WERI-Rb-1 (cell line): ENCODE results near the gene ADRA2B.

ENCODE experiments used
- DNase-seq: peaks from one replicate; pipeline ENCODE4 v3.0.0-alpha.2; 2020
- H3K27ac ChIP-seq: fragments of 250-450 bp; sonication (Bioruptor Pico); 2 replicates; pipeline ENCODE4 v1.5.1; 2020; ENCODE audit warnings: mild to moderate bottlenecking, moderate library complexity
- H3K27me3 ChIP-seq: fragments of 250-450 bp; sonication (Bioruptor Pico); 2 replicates; pipeline ENCODE4 v1.5.1; 2021; ENCODE audit warnings: mild to moderate bottlenecking, low read depth, moderate library complexity; ENCODE audit not compliant: insufficient read depth, severe bottlenecking
- H3K36me3 ChIP-seq: fragments of 250-450 bp; sonication (Bioruptor Pico); 2 replicates; pipeline ENCODE4 v1.5.1; 2020; ENCODE audit warnings: mild to moderate bottlenecking, moderate library complexity
- H3K4me3 ChIP-seq: 2 replicates; pipeline ENCODE4 v1.5.1; 2011; ENCODE audit warnings: low read depth, mild to moderate bottlenecking, control low read depth, low read length
- H3K9me3 ChIP-seq: fragments of 250-450 bp; sonication (Bioruptor Pico); 2 replicates; pipeline ENCODE4 v1.5.1; 2021; ENCODE audit warnings: mild to moderate bottlenecking, moderate library complexity; ENCODE audit not compliant: severe bottlenecking
- CTCF ChIP-seq: IDR thresholded peaks from 2 replicates; pipeline ENCODE4 v1.5.1; 2011; ENCODE audit warnings: low read depth, mild to moderate bottlenecking, control low read depth, inconsistent platforms, low read length

ADRA2B gene

GRCh38 chr2:96154506-96155380, 38.4 kb upstream of the ADRA2B start:
- peak overlapping the region; percentile 94 for H3K27ac ChIP-seq
- no peak overlapping the region for H3K4me3 ChIP-seq
- DNase-seq = peak; percentile 62
- H3K36me3 ChIP-seq = no peaks in the 10 kb centered on the region
- TF ChIP-seq CTCF = peak; percentile 24; the same call in 1 of the 2 replicates
- H3K27me3 ChIP-seq = no peaks in the 10 kb centered on the region
- no peaks in the 10 kb centered on the region for H3K9me3 ChIP-seq

- H3K36me3 ChIP-seq = no peaks in the 10 kb centered on the region
- H3K9me3 ChIP-seq = no peaks in the 10 kb centered on the region
- no peaks in the 10 kb centered on the region for H3K27me3 ChIP-seq
- no peak overlapping the region for H3K4me3 ChIP-seq
- H3K27ac ChIP-seq = peak overlapping the region; percentile 94
- peak; percentile 63 for DNase-seq
- peak; percentile 55 for TF ChIP-seq CTCF
Measured at GRCh38 chr2:96153991-96154431, 37.6 kb upstream of the ADRA2B start.

GRCh38 chr2:96153291-96153713, 36.9 kb upstream of the ADRA2B start:
- no peak for TF ChIP-seq CTCF
- Histone ChIP-seq H3K9me3 (no peaks in the 10 kb centered on the region), H3K27ac (peak overlapping the region; percentile 94), H3K27me3 (no peaks in the 10 kb centered on the region), H3K36me3 (no peaks in the 10 kb centered on the region), H3K4me3 (no peak overlapping the region)
- DNase-seq = peak; percentile 78

GRCh38 chr2:96152304-96153161, 36.2 kb upstream of the ADRA2B start:
- Histone ChIP-seq H3K36me3 (no peaks in the 10 kb centered on the region), H3K9me3 (no peaks in the 10 kb centered on the region), H3K27ac (peak overlapping the region; percentile 94), H3K4me3 (no peak overlapping the region), H3K27me3 (no peaks in the 10 kb centered on the region)
- TF ChIP-seq CTCF = no peak
- peak; percentile 98 for DNase-seq

- peak; percentile 54 for DNase-seq
- Histone ChIP-seq H3K9me3 (no peaks in the 10 kb centered on the region), H3K27me3 (no peaks in the 10 kb centered on the region), H3K36me3 (no peaks in the 10 kb centered on the region), H3K27ac (peak overlapping the region; percentile 94), H3K4me3 (no peak overlapping the region)
- no peak for TF ChIP-seq CTCF
Measured at GRCh38 chr2:96151595-96152303, 35.4 kb upstream of the ADRA2B start.
